ENCODE measurements around the gene CFAP97.

GRCh38 chr4:185247151-185247550 is 43.4 kb upstream of the CFAP97 start:
- no peak for TF ChIP-seq ZNF274 (IDR thresholded peaks at IDR 0.05; ENCODE audit: low read depth, low read length)
- TF ChIP-seq YY1 (IDR thresholded peaks at IDR 0.05; ENCODE audit: insufficient read depth, insufficient read length) = no peak
